K562 (cell line): Measurements from ENCODE around the gene ZDHHC17. TPM values are rescaled to one million over a fixed set of nuclear protein-coding genes. Genes with fewer than 3 reads are reported as not detected.

Experiments
- ATAC-seq: fragments of 200-7000 bp; cut with Tn5 transposase; 3 replicates; pipeline ENCODE4 v1.9.1; 2020; ENCODE audit warnings: moderate library complexity
- BruUV-seq: library from RNA; stranded (reverse); fragments of 400-500 nt; replicated peaks from 2 replicates; lab custom pipeline; 2021; lab: Mats Ljungman, UMichigan
- CTCF ChIA-PET: fragments of 300-600 bp; formaldehyde crosslinking; extraction: SDS; loops from one replicate; lab custom pipeline; 2021; ENCODE audit warnings: low intra/inter-chr PET ratio; lab: Yijun Ruan, JAX
- POLR2A ChIA-PET: fragments of 300-600, 350-650 bp; sonication (Branson Sonifier 250); formaldehyde crosslinking; extraction: SDS; loops from one replicate; lab custom pipeline; 2021; ENCODE audit warnings: antibody characterized with exemption, inconsistent platforms; lab: Yijun Ruan, JAX
- DNase-seq, 4 experiments: peaks; one replicate each; pipeline versions ENCODE4 v3.0.0 to v3.0.0-alpha.2; 2011 to 2018; ENCODE audit warnings: low spot score in 3 of 4, mixed read lengths in 3 of 4; ENCODE audit errors: extremely low read depth in 1 of 4
- FAIRE-seq: peaks from 2 replicates; lab custom pipeline; 2011; peaks lifted over from hg19 to GRCh38; lab: Jason Lieb, UNC
- H2AFZ ChIP-seq: 2 replicates; pipeline ENCODE4 v1.6.0; 2011; ENCODE audit warnings: low read depth, low read length, control low read depth, inconsistent platforms
- H3K27ac ChIP-seq: fragments of 200-600 bp; 3 replicates; pipeline ENCODE4 v1.8.0; 2011; ENCODE audit warnings: low read depth, mild to moderate bottlenecking, control low read depth, inconsistent platforms, low read length, moderate library complexity, mixed read lengths; ENCODE audit errors: extremely low read depth
- H3K27me3 ChIP-seq, 2 experiments: fragments of 300-600 bp in 1 of 2; 2 replicates in 1 of 2; 3 replicates in 1 of 2; pipeline versions ENCODE4 v1.6.0 to v1.8.0; 2011; ENCODE audit warnings: inconsistent platforms in 2 of 2, low read length in 2 of 2, mild to moderate bottlenecking in 1 of 2, mixed read lengths in 1 of 2, moderate library complexity in 1 of 2; ENCODE audit not compliant: control insufficient read depth in 2 of 2, insufficient read depth in 2 of 2
- H3K36me3 ChIP-seq: fragments of 300-600 bp; 3 replicates; pipeline ENCODE4 v1.8.0; 2011; ENCODE audit warnings: mild to moderate bottlenecking, low read length, inconsistent platforms; ENCODE audit not compliant: control insufficient read depth, insufficient read depth
- H3K4me1 ChIP-seq, 2 experiments: fragments of 200-600 bp in 1 of 2; replicated peaks in 1 of 2; 2 replicates in 1 of 2; 3 replicates in 1 of 2; pipeline versions ENCODE4 v1.5.1 to v1.8.0; 2011; ENCODE audit warnings: inconsistent platforms in 2 of 2, low read length in 2 of 2, mild to moderate bottlenecking in 1 of 2, mixed read lengths in 1 of 2, moderate library complexity in 1 of 2; ENCODE audit not compliant: control insufficient read depth in 2 of 2, insufficient read depth in 2 of 2
- H3K4me2 ChIP-seq: 2 replicates; pipeline ENCODE4 v1.6.1; 2011; ENCODE audit warnings: low read length, control low read depth, inconsistent platforms, mixed read lengths; ENCODE audit not compliant: insufficient read depth
- H3K4me3 ChIP-seq: fragments of 200-600 bp; sonication (generic), shearing (Covaris generic); 2 replicates; pipeline ENCODE4 v1.5.1; 2016; ENCODE audit warnings: control low read depth, inconsistent platforms
- H3K79me2 ChIP-seq: fragments of 200-600 bp; 3 replicates; pipeline ENCODE4 v1.8.0; 2011; ENCODE audit warnings: low read length, inconsistent platforms; ENCODE audit not compliant: control insufficient read depth, insufficient read depth
- H3K9ac ChIP-seq, 2 experiments: 2 replicates each; pipeline versions ENCODE4 v1.6.0 to v1.6.1; 2011; ENCODE audit warnings: low read depth in 2 of 2, low read length in 2 of 2, control low read depth in 1 of 2, inconsistent platforms in 1 of 2, mild to moderate bottlenecking in 1 of 2, mixed read lengths in 1 of 2; ENCODE audit not compliant: insufficient read depth in 1 of 2
- H3K9me1 ChIP-seq: one replicate; pipeline ENCODE4 v1.6.0; 2011; ENCODE audit warnings: inconsistent platforms, mild to moderate bottlenecking, low read length, moderate library complexity; ENCODE audit not compliant: control insufficient read depth, insufficient read depth
- H3K9me3 ChIP-seq: replicated peaks from 2 replicates; pipeline ENCODE4 v1.5.1; 2011; ENCODE audit warnings: low read depth, low read length, inconsistent platforms; ENCODE audit not compliant: control insufficient read depth, insufficient read depth
- H4K20me1 ChIP-seq: replicated peaks from 2 replicates; pipeline ENCODE4 v1.6.1; 2011; ENCODE audit warnings: low read length, inconsistent platforms, mixed read lengths; ENCODE audit not compliant: control insufficient read depth, insufficient read depth
- E4F1 ChIP-seq: fragments of 250-450 bp; sonication (Bioruptor Pico); IDR thresholded peaks from 2 replicates; pipeline ENCODE4 v1.5.0; 2021; ENCODE audit warnings: mild to moderate bottlenecking, borderline replicate concordance
- GABPB2 ChIP-seq: fragments of 250-450 bp; sonication (Bioruptor Pico); conservative IDR thresholded peaks from 2 replicates; pipeline ENCODE4 v1.5.1; 2021; ENCODE audit warnings: mild to moderate bottlenecking
- KHSRP ChIP-seq: fragments of 450-650 bp; IDR thresholded peaks from 2 replicates; pipeline ENCODE4 v1.6.1; 2017
- MIER1 ChIP-seq: fragments of 450-650 bp; IDR thresholded peaks from 2 replicates; pipeline ENCODE4 v1.6.1; 2016; ENCODE audit warnings: antibody characterized with exemption, mild to moderate bottlenecking, low read depth
- PTRF ChIP-seq: fragments of 450-650 bp; IDR thresholded peaks from 2 replicates; pipeline ENCODE4 v1.6.1; 2016; ENCODE audit warnings: mild to moderate bottlenecking, missing genetic modification characterization, missing compliant biosample characterization
- RFX1 ChIP-seq: fragments of 450-650 bp; IDR thresholded peaks from 2 replicates; pipeline ENCODE4 v1.6.1; 2016; ENCODE audit warnings: mild to moderate bottlenecking, moderate library complexity
- SMC3 ChIP-seq: conservative IDR thresholded peaks from 2 replicates; pipeline ENCODE4 v1.6.1; 2011; ENCODE audit warnings: low read depth, low read length, improper control_type of control experiment; ENCODE audit not compliant: insufficient read depth
- TAF1 ChIP-seq: IDR thresholded peaks from 2 replicates; pipeline ENCODE4 v1.6.1; 2011; ENCODE audit warnings: mild to moderate bottlenecking, low read length, moderate library complexity; ENCODE audit not compliant: insufficient read depth, control insufficient read depth, severe bottlenecking; ENCODE audit errors: extremely low read depth
- ZBTB43 ChIP-seq: sonication (generic); formaldehyde crosslinking; IDR thresholded peaks from 2 replicates; pipeline ENCODE4 v1.8.0; 2023; ENCODE audit warnings: mild to moderate bottlenecking, missing genetic modification reagents
- ZNF12 ChIP-seq: sonication (generic); formaldehyde crosslinking; IDR thresholded peaks from 2 replicates; pipeline ENCODE4 v1.4.0; 2020; ENCODE audit warnings: mild to moderate bottlenecking, missing genetic modification reagents
- ZNF764 ChIP-seq: fragments of 250-450 bp; sonication (Bioruptor Pico); IDR thresholded peaks from 2 replicates; pipeline ENCODE4 v1.4.0; 2020; ENCODE audit warnings: low read depth, mild to moderate bottlenecking, moderate library complexity
- WGBS: fragments of 100-300 bp; shearing (Covaris generic); methylation state at CpG from one replicate; pipeline ENCODE4 v1.1.6; 2016; ENCODE audit warnings: low coverage, mixed read lengths; ENCODE audit not compliant: insufficient coverage; ENCODE audit errors: missing lambda C conversion rate; 5-methylcytosine and 5-hydroxymethylcytosine counted together
- in situ Hi-C: fragments of 300-500 bp; cut with MboI; formaldehyde crosslinking; loops from 4 replicates; pipeline ENCODE4 v1.15.0; 2018; ENCODE audit warnings: inconsistent platforms, mixed read lengths
- intact Hi-C: fragments of 100-400 bp; cut with micrococcal nuclease; formaldehyde crosslinking; loops from 2 replicates; pipeline ENCODE4 v1.14.2; 2022
- polyA plus RNA-seq, 8 experiments: library from polyadenylated mRNA; depleted of rRNA in 4 of 8; stranded (reverse) in 5 of 8; unstranded in 3 of 8; fragments of >200 nt; fragmentation: Nextera tagmentation in 2 of 8; fragmentation: Illumina TruSeq in 1 of 8; extraction: Ambion mirVana in 2 of 8; extraction: Trizol in 1 of 8; gene quantifications; 2 replicates each; pipeline versions ENCODE4 v1.2.1 to v1.2.3, GENCODE V29; 2011 to 2014; ENCODE audit warnings: inconsistent platforms in 1 of 8, missing spikeins in 1 of 8
- total RNA-seq, 7 experiments: library from RNA; depleted of rRNA in 6 of 7; stranded (reverse); fragments of >200 nt in 6 of 7; fragmentation: Illumina TruSeq in 2 of 7; extraction: Trizol in 2 of 7; gene quantifications; 2 replicates each; pipeline versions ENCODE4 v1.2.1 to v1.2.3, GENCODE V29; 2011 to 2021; ENCODE audit warnings: low replicate concordance in 1 of 7
- TF ChIP-seq, protein P1 (sequence below): fragments of 450-650 bp; IDR thresholded peaks from 2 replicates; pipeline ENCODE4 v1.6.1; 2016; ENCODE audit warnings: low read depth

ZDHHC17 gene
- total and polyA plus RNA-seq, 9 of the 15 experiments (the other 6 are each of a cell fraction or from before 2014, with no cell fraction given): 6.7 to 66.0 (median 27.5) TPM

- no peak overlapping the region for H3K9ac ChIP-seq
- FAIRE-seq (no peak), ATAC-seq (no peak), DNase-seq (no peak)
- H3K4me2 ChIP-seq: no peak overlapping the region
- intact Hi-C loops (no loop called here), in situ Hi-C loops (no loop called here)
- BruUV-seq: no TSS peak
- ChIA-PET POLR2A (no interaction called here), CTCF (no interaction called here)
- no peak overlapping the region for H2AFZ ChIP-seq
- peaks cover 10% of the 10 kb centered on the region for H3K9me3 ChIP-seq
- no peak overlapping the region for H3K27ac ChIP-seq
- no peaks in the 10 kb centered on the region for H3K27me3 ChIP-seq
- no peaks in the 10 kb centered on the region for H3K9me1 ChIP-seq
- 0 out of 3 replicates have a peak, but pooled peaks cover 2% of the 10 kb centered on the region for H3K36me3 ChIP-seq
- no peak overlapping the region for H3K4me3 ChIP-seq
- H3K4me1 ChIP-seq: peaks cover 7 to 12% of the 10 kb centered on the region in 2 experiments; a peak in 3 of 5 replicates
- peaks cover 93% of the 10 kb centered on the region for H3K79me2 ChIP-seq
- 81% methylated on average over 2 of the region's 2 CpGs for WGBS
- no peaks in the 10 kb centered on the region for H4K20me1 ChIP-seq
- TF ChIP-seq SMC3 (no peak), KHSRP (no peak), GABPB2 (CRISPR knock-in tag) (no peak), TAF1 (no peak), ZNF12 (CRISPR knock-in tag) (peak; percentile 92), ZBTB43 (CRISPR knock-in tag) (no peak), MIER1 (no peak), RFX1 (no peak), ZNF764 (CRISPR knock-in tag) (no peak), E4F1 (CRISPR knock-in tag) (no peak), PTRF (tag) (no peak)
- TF ChIP-seq, protein P1, sequence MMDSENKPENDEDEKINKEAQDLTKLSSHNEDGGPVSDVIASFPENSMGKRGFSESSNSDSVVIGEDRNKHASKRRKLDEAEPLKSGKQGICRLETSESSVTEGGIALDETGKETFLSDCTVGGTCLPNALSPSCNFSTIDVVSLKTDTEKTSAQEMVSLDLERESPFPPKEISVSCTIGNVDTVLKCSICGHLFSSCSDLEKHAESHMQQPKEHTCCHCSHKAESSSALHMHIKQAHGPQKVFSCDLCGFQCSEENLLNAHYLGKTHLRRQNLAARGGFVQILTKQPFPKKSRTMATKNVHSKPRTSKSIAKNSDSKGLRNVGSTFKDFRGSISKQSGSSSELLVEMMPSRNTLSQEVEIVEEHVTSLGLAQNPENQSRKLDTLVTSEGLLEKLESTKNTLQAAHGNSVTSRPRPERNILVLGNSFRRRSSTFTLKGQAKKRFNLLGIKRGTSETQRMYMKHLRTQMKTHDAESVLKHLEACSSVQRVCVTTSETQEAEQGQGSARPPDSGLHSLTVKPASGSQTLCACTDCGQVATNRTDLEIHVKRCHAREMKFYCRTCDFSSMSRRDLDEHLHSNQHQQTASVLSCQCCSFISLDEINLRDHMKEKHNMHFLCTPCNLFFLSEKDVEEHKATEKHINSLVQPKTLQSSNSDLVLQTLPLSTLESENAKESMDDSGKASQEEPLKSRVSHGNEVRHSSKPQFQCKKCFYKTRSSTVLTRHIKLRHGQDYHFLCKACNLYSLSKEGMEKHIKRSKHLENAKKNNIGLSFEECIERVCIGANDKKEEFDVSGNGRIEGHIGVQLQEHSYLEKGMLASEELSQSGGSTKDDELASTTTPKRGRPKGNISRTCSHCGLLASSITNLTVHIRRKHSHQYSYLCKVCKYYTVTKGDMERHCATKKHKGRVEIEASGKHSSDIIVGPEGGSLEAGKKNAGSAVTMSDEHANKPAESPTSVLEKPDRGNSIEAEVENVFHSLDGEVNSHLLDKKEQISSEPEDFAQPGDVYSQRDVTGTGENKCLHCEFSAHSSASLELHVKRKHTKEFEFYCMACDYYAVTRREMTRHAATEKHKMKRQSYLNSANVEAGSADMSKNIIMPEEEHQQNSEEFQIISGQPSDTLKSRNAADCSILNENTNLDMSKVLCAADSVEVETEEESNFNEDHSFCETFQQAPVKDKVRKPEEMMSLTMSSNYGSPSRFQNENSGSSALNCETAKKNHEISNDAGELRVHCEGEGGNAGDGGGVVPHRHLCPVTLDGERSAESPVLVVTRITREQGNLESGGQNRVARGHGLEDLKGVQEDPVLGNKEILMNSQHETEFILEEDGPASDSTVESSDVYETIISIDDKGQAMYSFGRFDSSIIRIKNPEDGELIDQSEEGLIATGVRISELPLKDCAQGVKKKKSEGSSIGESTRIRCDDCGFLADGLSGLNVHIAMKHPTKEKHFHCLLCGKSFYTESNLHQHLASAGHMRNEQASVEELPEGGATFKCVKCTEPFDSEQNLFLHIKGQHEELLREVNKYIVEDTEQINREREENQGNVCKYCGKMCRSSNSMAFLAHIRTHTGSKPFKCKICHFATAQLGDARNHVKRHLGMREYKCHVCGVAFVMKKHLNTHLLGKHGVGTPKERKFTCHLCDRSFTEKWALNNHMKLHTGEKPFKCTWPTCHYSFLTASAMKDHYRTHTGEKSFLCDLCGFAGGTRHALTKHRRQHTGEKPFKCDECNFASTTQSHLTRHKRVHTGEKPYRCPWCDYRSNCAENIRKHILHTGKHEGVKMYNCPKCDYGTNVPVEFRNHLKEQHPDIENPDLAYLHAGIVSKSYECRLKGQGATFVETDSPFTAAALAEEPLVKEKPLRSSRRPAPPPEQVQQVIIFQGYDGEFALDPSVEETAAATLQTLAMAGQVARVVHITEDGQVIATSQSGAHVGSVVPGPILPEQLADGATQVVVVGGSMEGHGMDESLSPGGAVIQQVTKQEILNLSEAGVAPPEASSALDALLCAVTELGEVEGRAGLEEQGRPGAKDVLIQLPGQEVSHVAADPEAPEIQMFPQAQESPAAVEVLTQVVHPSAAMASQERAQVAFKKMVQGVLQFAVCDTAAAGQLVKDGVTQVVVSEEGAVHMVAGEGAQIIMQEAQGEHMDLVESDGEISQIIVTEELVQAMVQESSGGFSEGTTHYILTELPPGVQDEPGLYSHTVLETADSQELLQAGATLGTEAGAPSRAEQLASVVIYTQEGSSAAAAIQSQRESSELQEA: no peak
Measured at GRCh38 chr12:76787689-76788088, 23.8 kb downstream of the ZDHHC17 start.
